ENCODE data around the gene FADS3.

GRCh38 chr11:61869708-61870451 is 21.5 kb downstream of the FADS3 start:
- TF ChIP-seq, protein P1, sequence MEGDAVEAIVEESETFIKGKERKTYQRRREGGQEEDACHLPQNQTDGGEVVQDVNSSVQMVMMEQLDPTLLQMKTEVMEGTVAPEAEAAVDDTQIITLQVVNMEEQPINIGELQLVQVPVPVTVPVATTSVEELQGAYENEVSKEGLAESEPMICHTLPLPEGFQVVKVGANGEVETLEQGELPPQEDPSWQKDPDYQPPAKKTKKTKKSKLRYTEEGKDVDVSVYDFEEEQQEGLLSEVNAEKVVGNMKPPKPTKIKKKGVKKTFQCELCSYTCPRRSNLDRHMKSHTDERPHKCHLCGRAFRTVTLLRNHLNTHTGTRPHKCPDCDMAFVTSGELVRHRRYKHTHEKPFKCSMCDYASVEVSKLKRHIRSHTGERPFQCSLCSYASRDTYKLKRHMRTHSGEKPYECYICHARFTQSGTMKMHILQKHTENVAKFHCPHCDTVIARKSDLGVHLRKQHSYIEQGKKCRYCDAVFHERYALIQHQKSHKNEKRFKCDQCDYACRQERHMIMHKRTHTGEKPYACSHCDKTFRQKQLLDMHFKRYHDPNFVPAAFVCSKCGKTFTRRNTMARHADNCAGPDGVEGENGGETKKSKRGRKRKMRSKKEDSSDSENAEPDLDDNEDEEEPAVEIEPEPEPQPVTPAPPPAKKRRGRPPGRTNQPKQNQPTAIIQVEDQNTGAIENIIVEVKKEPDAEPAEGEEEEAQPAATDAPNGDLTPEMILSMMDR (IDR thresholded peaks at IDR 0.05): no peak
- TF ChIP-seq POLR2AphosphoS5 (IDR thresholded peaks at IDR 0.05; ENCODE audit: low read depth, low read length) (no peak; the same call in 1 of the 2 replicates), REST (IDR thresholded peaks at IDR 0.05; ENCODE audit: insufficient read depth in 1 of 2, low read depth in 2 of 2, low read length in 1 of 2) (no peak), SIN3A (IDR thresholded peaks at IDR 0.05; ENCODE audit: borderline replicate concordance, insufficient read depth, low read depth, low read length) (no peak), TCF7L2 (IDR thresholded peaks at IDR 0.05; ENCODE audit: low read depth, low read length) (no peak)

Measured in Panc1 (cell line).